ENCODE measurements around the gene LHFPL4. TPM values are rescaled to one million over a fixed set of nuclear protein-coding genes. Genes with fewer than 3 reads are reported as not detected.
"Not testable (repeated sequence)": the region's sequence is repeated elsewhere in the genome, so short reads cannot be mapped to it uniquely, and the experiment has no call there.

LHFPL4 gene
- total and polyA plus RNA-seq, 2 experiments from 2014 or later = 0.19 TPM; not detected in 1

DNA sequence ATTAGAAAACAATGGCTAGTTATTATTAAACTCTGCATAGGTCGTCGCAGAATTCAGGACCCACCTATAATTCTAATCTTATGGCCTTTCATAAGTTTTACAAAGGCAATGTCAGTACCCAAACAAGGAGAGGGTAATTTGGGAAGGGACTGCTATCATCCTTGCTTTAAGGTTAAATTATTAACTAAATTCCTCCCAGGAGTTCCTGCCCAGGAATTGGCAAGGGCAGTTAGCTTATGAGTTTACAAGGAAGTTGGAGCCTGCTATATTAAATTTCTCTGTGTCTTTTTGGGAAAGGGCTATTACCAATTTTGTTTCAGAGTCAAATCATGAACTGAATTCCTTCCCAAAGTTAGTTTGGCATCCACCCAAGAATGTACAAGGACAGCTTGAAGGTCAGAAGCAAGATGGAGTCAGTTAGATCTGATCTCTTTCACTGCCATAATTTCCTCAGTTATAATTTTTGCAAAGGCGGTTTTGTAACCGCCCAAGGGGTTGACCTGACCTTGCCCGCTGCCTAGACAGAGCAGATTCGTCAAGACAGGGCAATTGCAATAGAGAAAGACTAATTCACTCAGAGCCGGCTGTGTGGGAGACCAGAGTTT lies 45.3 kb upstream of the LHFPL4 start:
- Histone ChIP-seq H3K27ac (no peak overlapping the region), H3K4me3 (no peak overlapping the region), H3K9ac (no peak overlapping the region), H3F3A (ENCODE audit: insufficient read depth) (no peaks in the 10 kb centered on the region), H3K4me2 (ENCODE audit: unreplicated experiment) (no peak overlapping the region), H3K27me3 (replicated peaks; ENCODE audit: insufficient read depth) (no peaks in the 10 kb centered on the region), H2AFZ (no peak overlapping the region), H3K9me3 (ENCODE audit: low read depth) (no peaks in the 10 kb centered on the region), H3K36me3 (ENCODE audit: low read depth) (no peaks in the 10 kb centered on the region), H3K4me1 (ENCODE audit: insufficient read depth) (no peaks in the 10 kb centered on the region), H4K20me1 (ENCODE audit: insufficient read depth) (no peaks in the 10 kb centered on the region), H3K79me2 (ENCODE audit: insufficient read depth) (no peaks in the 10 kb centered on the region), H3K9me2 (ENCODE audit: insufficient read depth) (no peaks in the 10 kb centered on the region)
- no peak for DNase-seq
- in situ Hi-C loops (cut with MboI) = no loop called here
- WGBS, 2 experiments (ENCODE audit: low coverage in 1 of 2, low lambda C conversion rate in 2 of 2, missing lambda C conversion rate in 2 of 2) = 74% methylated on average over 7 of the region's 7 CpGs
- TF ChIP-seq EZH2phosphoT487 (IDR thresholded peaks at IDR 0.05; ENCODE audit: insufficient read depth, low read depth) (no peak), EZH2 (IDR thresholded peaks at IDR 0.05; ENCODE audit: insufficient read depth, poor library complexity, severe bottlenecking) (no peak)

DNA sequence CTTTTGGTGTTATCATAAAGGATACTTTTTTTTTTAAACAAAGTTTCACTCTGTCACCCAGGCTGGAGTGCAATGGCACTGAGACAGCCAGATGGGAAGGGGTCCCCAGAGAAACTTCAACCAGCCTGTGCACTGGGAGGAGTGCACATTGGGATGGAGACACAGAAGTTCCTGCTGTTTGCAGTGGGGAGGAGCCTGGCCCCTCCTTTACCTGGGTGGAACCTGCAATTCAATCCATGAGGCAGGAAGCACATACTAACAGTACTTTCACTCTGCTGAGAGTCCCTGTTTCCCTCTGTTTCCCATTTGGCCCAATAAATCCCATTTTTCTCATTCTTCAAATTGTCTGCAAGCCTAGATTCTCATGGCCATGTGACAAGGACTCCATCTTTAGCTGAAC lies 42.3 kb upstream of the LHFPL4 start:
- Histone ChIP-seq H3K27me3 (replicated peaks; ENCODE audit: insufficient read depth) (no peaks in the 10 kb centered on the region), H3F3A (ENCODE audit: insufficient read depth) (no peaks in the 10 kb centered on the region), H4K20me1 (ENCODE audit: insufficient read depth) (no peaks in the 10 kb centered on the region), H3K9me3 (ENCODE audit: low read depth) (no peaks in the 10 kb centered on the region), H2AFZ (no peak overlapping the region), H3K27ac (no peak overlapping the region), H3K9me2 (ENCODE audit: insufficient read depth) (no peaks in the 10 kb centered on the region), H3K36me3 (ENCODE audit: low read depth) (no peaks in the 10 kb centered on the region), H3K9ac (no peak overlapping the region), H3K79me2 (ENCODE audit: insufficient read depth) (no peaks in the 10 kb centered on the region), H3K4me2 (ENCODE audit: unreplicated experiment) (no peak overlapping the region), H3K4me1 (ENCODE audit: insufficient read depth) (no peaks in the 10 kb centered on the region), H3K4me3 (no peak overlapping the region)
- TF ChIP-seq EZH2phosphoT487 (IDR thresholded peaks at IDR 0.05; ENCODE audit: insufficient read depth, low read depth) (no peak), EZH2 (IDR thresholded peaks at IDR 0.05; ENCODE audit: insufficient read depth, poor library complexity, severe bottlenecking) (no peak)
- DNase-seq = no peak
- in situ Hi-C loops (cut with MboI) = no loop called here

DNA sequence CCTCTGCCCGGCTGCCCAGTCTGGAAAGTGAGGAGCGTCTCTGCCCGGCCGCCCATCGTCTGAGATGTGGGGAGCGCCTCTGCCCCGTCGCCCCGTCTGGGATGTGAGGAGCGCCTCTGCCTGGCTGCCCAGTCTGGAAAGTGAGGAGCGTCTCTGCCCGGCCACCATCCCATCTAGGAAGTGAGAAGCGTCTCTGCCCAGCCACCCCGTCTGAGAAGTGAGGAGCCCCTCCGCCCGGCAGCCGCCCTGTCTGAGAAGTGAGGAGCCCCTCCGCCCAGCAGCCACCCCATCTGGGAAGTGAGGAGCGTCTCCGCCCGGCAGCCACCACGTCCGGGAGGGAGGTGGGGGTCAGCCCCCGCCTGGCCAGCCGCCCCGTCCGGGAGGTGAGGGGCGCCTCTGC lies 38.2 kb upstream of the LHFPL4 start:
- in situ Hi-C loops (cut with MboI); H3K79me2 ChIP-seq (ENCODE audit: insufficient read depth); H3K9ac ChIP-seq; H3K9me3 ChIP-seq (ENCODE audit: low read depth); H3K27me3 ChIP-seq (replicated peaks; ENCODE audit: insufficient read depth); DNase-seq; H3F3A ChIP-seq (ENCODE audit: insufficient read depth); H3K27ac ChIP-seq; H3K4me3 ChIP-seq; H3K36me3 ChIP-seq (ENCODE audit: low read depth); H3K9me2 ChIP-seq (ENCODE audit: insufficient read depth); H3K4me1 ChIP-seq (ENCODE audit: insufficient read depth); H2AFZ ChIP-seq; H3K4me2 ChIP-seq (ENCODE audit: unreplicated experiment); H4K20me1 ChIP-seq (ENCODE audit: insufficient read depth): not testable (repeated sequence)
- 81% methylated on average over 28 of the region's 28 CpGs; no CpG with 5 or more reads in 1 of the 2 experiments for WGBS, 2 experiments (ENCODE audit: low coverage in 1 of 2, low lambda C conversion rate in 2 of 2, missing lambda C conversion rate in 2 of 2)

DNA sequence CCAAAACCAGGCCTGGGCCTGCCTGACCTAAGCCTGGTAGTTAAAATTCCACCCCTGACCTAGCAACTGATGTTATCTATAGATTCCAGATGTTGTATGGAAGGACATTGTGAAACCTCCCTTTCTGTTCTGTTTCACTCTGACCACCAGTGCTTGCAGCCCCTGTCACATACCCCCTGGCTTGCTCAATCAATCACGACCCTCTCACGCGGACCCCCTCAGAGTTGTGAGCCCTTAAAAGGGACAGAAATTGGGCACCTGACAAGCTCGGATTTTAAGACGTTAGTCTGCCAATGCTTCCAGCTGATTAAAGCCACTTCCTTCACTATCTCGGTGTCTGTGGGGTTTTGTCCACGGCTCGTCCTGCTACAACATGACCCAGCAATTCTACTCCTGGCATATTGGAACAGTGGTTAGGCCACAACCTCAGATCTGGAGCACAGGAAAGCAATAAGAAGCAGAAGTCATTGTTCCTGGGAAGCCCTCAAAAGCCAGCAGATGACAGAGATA lies 36.7 kb upstream of the LHFPL4 start:
- H3K9me3 ChIP-seq (ENCODE audit: low read depth) = no peaks in the 10 kb centered on the region
- TF ChIP-seq EZH2phosphoT487 (IDR thresholded peaks at IDR 0.05; ENCODE audit: insufficient read depth, low read depth) = no peak
- TF ChIP-seq EZH2 (IDR thresholded peaks at IDR 0.05; ENCODE audit: insufficient read depth, poor library complexity, severe bottlenecking) = no peak
- no peak overlapping the region for H2AFZ ChIP-seq
- H3K79me2 ChIP-seq (ENCODE audit: insufficient read depth) = no peaks in the 10 kb centered on the region
- no peaks in the 10 kb centered on the region for H3F3A ChIP-seq (ENCODE audit: insufficient read depth)
- H3K4me1 ChIP-seq (ENCODE audit: insufficient read depth) = no peaks in the 10 kb centered on the region
- H3K36me3 ChIP-seq (ENCODE audit: low read depth) = no peaks in the 10 kb centered on the region
- H3K4me2 ChIP-seq (ENCODE audit: unreplicated experiment) = no peak overlapping the region
- in situ Hi-C loops (cut with MboI) = no loop called here
- H4K20me1 ChIP-seq (ENCODE audit: insufficient read depth) = no peaks in the 10 kb centered on the region
- 15 to 21% methylated on average over 8 of the region's 8 CpGs for WGBS, 2 experiments (ENCODE audit: low coverage in 1 of 2, low lambda C conversion rate in 2 of 2, missing lambda C conversion rate in 2 of 2)
- H3K9ac ChIP-seq = no peak overlapping the region
- H3K27me3 ChIP-seq (replicated peaks; ENCODE audit: insufficient read depth) = 0 out of 2 replicates have a peak, but pooled peaks cover 4% of the 10 kb centered on the region
- H3K27ac ChIP-seq = no peak overlapping the region
- no peak for DNase-seq
- H3K4me3 ChIP-seq = no peak overlapping the region
- H3K9me2 ChIP-seq (ENCODE audit: insufficient read depth) = no peaks in the 10 kb centered on the region

DNA sequence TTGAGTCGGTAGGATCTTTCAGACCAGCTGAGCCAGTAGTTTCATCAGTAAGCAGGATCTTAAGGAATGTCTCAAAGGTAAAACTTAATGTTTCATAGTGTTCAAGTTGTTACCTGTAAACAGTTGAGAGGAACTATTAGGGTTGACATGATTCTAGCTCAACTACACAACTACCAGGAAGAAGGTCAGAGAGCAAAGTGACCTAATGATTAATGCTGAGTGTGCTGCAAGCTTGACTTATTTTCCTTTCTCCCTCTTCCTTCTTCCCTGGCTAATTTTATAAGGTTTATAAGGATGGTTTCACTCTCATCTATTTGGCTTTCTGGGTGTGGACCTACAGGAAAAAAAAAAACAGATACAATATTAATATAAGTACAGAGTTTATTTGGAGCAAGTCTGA lies 30.2 kb upstream of the LHFPL4 start:
- no peak overlapping the region for H3K4me2 ChIP-seq (ENCODE audit: unreplicated experiment)
- 47 to 58% methylated on average over 1 of the region's 1 CpG for WGBS, 2 experiments (ENCODE audit: low coverage in 1 of 2, low lambda C conversion rate in 2 of 2, missing lambda C conversion rate in 2 of 2)

More for the DNA sequence above, 30.2 kb upstream of the LHFPL4 start:
- no peak overlapping the region for H2AFZ ChIP-seq
- H3K9me3 ChIP-seq (ENCODE audit: low read depth) = no peaks in the 10 kb centered on the region
- no peaks in the 10 kb centered on the region for H3K9me2 ChIP-seq (ENCODE audit: insufficient read depth)
- TF ChIP-seq EZH2phosphoT487 (IDR thresholded peaks at IDR 0.05; ENCODE audit: insufficient read depth, low read depth) (no peak), EZH2 (IDR thresholded peaks at IDR 0.05; ENCODE audit: insufficient read depth, poor library complexity, severe bottlenecking) (no peak)
- no peaks in the 10 kb centered on the region for H4K20me1 ChIP-seq (ENCODE audit: insufficient read depth)
- no peaks in the 10 kb centered on the region for H3K79me2 ChIP-seq (ENCODE audit: insufficient read depth)
- no peak overlapping the region for H3K27ac ChIP-seq
- no peaks in the 10 kb centered on the region for H3K36me3 ChIP-seq (ENCODE audit: low read depth)
- no peaks in the 10 kb centered on the region for H3F3A ChIP-seq (ENCODE audit: insufficient read depth)
- in situ Hi-C loops (cut with MboI) = no loop called here
- no peak overlapping the region for H3K4me3 ChIP-seq
- no peaks in the 10 kb centered on the region for H3K4me1 ChIP-seq (ENCODE audit: insufficient read depth)
- no peak overlapping the region for H3K9ac ChIP-seq
- no peak for DNase-seq
- no peaks in the 10 kb centered on the region for H3K27me3 ChIP-seq (replicated peaks; ENCODE audit: insufficient read depth)
